ENCODE results near the gene IRS4. TPM values are rescaled to one million over a fixed set of nuclear protein-coding genes. Genes with fewer than 3 reads are reported as not detected.

Gene IRS4
- total RNA-seq, 4 donors from 2014 or later, result not detected

- no peak overlapping the region for H3K4me3 ChIP-seq
- no peaks in the 10 kb centered on the region for H3K36me3 ChIP-seq
- H3K9me3 ChIP-seq, result no peaks in the 10 kb centered on the region
- DNase-seq, result no peak
- H3K27ac ChIP-seq, result no peak overlapping the region
- no peaks in the 10 kb centered on the region for H3K27me3 ChIP-seq
- TF ChIP-seq CTCF (IDR thresholded peaks at IDR 0.05) (no peak), POLR2A (IDR thresholded peaks at IDR 0.05) (no peak)
- H3K4me1 ChIP-seq, result no peaks in the 10 kb centered on the region
Observed at GRCh38 chrX:108726748-108727147, 9.6 kb downstream of the IRS4 start.

GRCh38 chrX:108722561-108722960 lies 13.8 kb downstream of the IRS4 start:
- no peak for DNase-seq
- H3K36me3 ChIP-seq, result no peaks in the 10 kb centered on the region
- no peaks in the 10 kb centered on the region for H3K9me3 ChIP-seq
- no peaks in the 10 kb centered on the region for H3K27me3 ChIP-seq
- TF ChIP-seq POLR2A (IDR thresholded peaks at IDR 0.05) (no peak), CTCF (IDR thresholded peaks at IDR 0.05) (no peak)
- H3K4me1 ChIP-seq, result no peaks in the 10 kb centered on the region
- no peak overlapping the region for H3K27ac ChIP-seq
- no peak overlapping the region for H3K4me3 ChIP-seq

GRCh38 chrX:108712886-108713285 lies 23.5 kb downstream of the IRS4 start:
- DNase-seq, result no peak
- no peak overlapping the region for H3K27ac ChIP-seq
- no peak overlapping the region for H3K4me3 ChIP-seq
- TF ChIP-seq POLR2A (IDR thresholded peaks at IDR 0.05), result no peak
- TF ChIP-seq CTCF (IDR thresholded peaks at IDR 0.05), result no peak
- H3K36me3 ChIP-seq, result no peaks in the 10 kb centered on the region
- H3K9me3 ChIP-seq, result no peaks in the 10 kb centered on the region
- H3K4me1 ChIP-seq, result no peaks in the 10 kb centered on the region
- H3K27me3 ChIP-seq, result no peaks in the 10 kb centered on the region

- no peaks in the 10 kb centered on the region for H3K27me3 ChIP-seq
- H3K27ac ChIP-seq, result no peak overlapping the region
- no peaks in the 10 kb centered on the region for H3K9me3 ChIP-seq
- H3K4me1 ChIP-seq, result no peaks in the 10 kb centered on the region
- DNase-seq, result no peak
- H3K4me3 ChIP-seq, result no peak overlapping the region
- no peaks in the 10 kb centered on the region for H3K36me3 ChIP-seq
- TF ChIP-seq POLR2A (IDR thresholded peaks at IDR 0.05) (no peak), CTCF (IDR thresholded peaks at IDR 0.05) (no peak)
Observed at GRCh38 chrX:108704839-108705238, 31.5 kb downstream of the IRS4 start.

GRCh38 chrX:108702530-108702929 lies 33.8 kb downstream of the IRS4 start:
- no peak for DNase-seq
- no peaks in the 10 kb centered on the region for H3K9me3 ChIP-seq
- no peaks in the 10 kb centered on the region for H3K36me3 ChIP-seq
- H3K27me3 ChIP-seq, result no peaks in the 10 kb centered on the region
- H3K4me3 ChIP-seq, result no peak overlapping the region
- no peak for TF ChIP-seq POLR2A (IDR thresholded peaks at IDR 0.05)
- H3K4me1 ChIP-seq, result no peaks in the 10 kb centered on the region
- no peak overlapping the region for H3K27ac ChIP-seq

- no peak for TF ChIP-seq POLR2A (IDR thresholded peaks at IDR 0.05)
- no peak for TF ChIP-seq CTCF (IDR thresholded peaks at IDR 0.05)
- no peak for DNase-seq
Observed at GRCh38 chrX:108701633-108702032, 34.7 kb downstream of the IRS4 start.

More at GRCh38 chrX:108701633-108702032, 34.7 kb downstream of the IRS4 start:
- Histone ChIP-seq H3K36me3 (no peaks in the 10 kb centered on the region), H3K4me3 (no peak overlapping the region), H3K9me3 (no peaks in the 10 kb centered on the region), H3K4me1 (no peaks in the 10 kb centered on the region), H3K27me3 (no peaks in the 10 kb centered on the region), H3K27ac (no peak overlapping the region)

Measured in Peyer's patch (tissue), 4 donors.